HEK293 (cell line): ENCODE data around the gene TMEM178A.

Experiments
- CTCF ChIA-PET: fragments of 350-600 bp; formaldehyde crosslinking; extraction: SDS; loops from one replicate; lab custom pipeline; 2021; ENCODE audit warnings: antibody characterized with exemption; lab: Yijun Ruan, JAX
- POLR2A ChIA-PET: fragments of 300-600 bp; formaldehyde crosslinking; extraction: SDS; loops from one replicate; lab custom pipeline; 2020; ENCODE audit warnings: antibody characterized with exemption, inconsistent platforms; lab: Yijun Ruan, JAX
- H3K27ac ChIP-seq: fragments of 200-500 bp; sonication (Bioruptor generic); 2 replicates; pipeline ENCODE4 v1.5.1; 2014; ENCODE audit warnings: low read depth, low read length, control low read depth, inconsistent platforms; ENCODE audit errors: extremely low read depth
- H3K36me3 ChIP-seq, 2 experiments: fragments of 200-500 bp in 1 of 2; sonication (Bioruptor generic) in 1 of 2; 1 replicate in 1 of 2; 2 replicates in 1 of 2; pipeline ENCODE4 v1.5.1; 2014 to 2017; ENCODE audit warnings: inconsistent platforms in 2 of 2, low read length in 2 of 2; ENCODE audit not compliant: control insufficient read depth in 2 of 2, insufficient read depth in 1 of 2
- H3K4me1 ChIP-seq: fragments of 200-500 bp; sonication (Bioruptor generic); 2 replicates; pipeline ENCODE4 v1.5.1; 2014; ENCODE audit warnings: mild to moderate bottlenecking, low read length, inconsistent platforms; ENCODE audit not compliant: control insufficient read depth, insufficient read depth
- H3K4me3 ChIP-seq: 2 replicates; pipeline ENCODE4 v1.5.1; 2011; ENCODE audit warnings: low read depth, mild to moderate bottlenecking, control low read depth, low read length, moderate library complexity
- H3K9me3 ChIP-seq: fragments of 200-500 bp; sonication (Bioruptor generic); 2 replicates; pipeline ENCODE4 v1.5.1; 2014; ENCODE audit warnings: low read depth, low read length, inconsistent platforms; ENCODE audit not compliant: control insufficient read depth, insufficient read depth
- HOXC10 ChIP-seq: sonication (generic); formaldehyde crosslinking; IDR thresholded peaks from 2 replicates; pipeline ENCODE4 v1.8.1; 2023; ENCODE audit warnings: mild to moderate bottlenecking, missing genetic modification reagents
- HOXD13 ChIP-seq: sonication (generic); formaldehyde crosslinking; IDR thresholded peaks from 2 replicates; pipeline ENCODE4 v1.8.0; 2022; ENCODE audit warnings: missing genetic modification reagents, borderline replicate concordance
- KLF17 ChIP-seq: fragments of 450-650 bp; formaldehyde crosslinking; IDR thresholded peaks from 2 replicates; pipeline ENCODE4 v1.5.1; 2016; ENCODE audit warnings: missing biosample characterization, missing genetic modification characterization
- MEIS1 ChIP-seq: sonication (generic); formaldehyde crosslinking; IDR thresholded peaks from 2 replicates; pipeline ENCODE4 v1.8.1; 2022; ENCODE audit warnings: missing genetic modification reagents, mild to moderate bottlenecking, borderline replicate concordance
- MYNN ChIP-seq: fragments of 450-650 bp; formaldehyde crosslinking; IDR thresholded peaks from 2 replicates; pipeline ENCODE4 v1.5.1; 2016; ENCODE audit warnings: missing biosample characterization, missing genetic modification characterization, borderline replicate concordance
- PBX3 ChIP-seq: sonication (generic); formaldehyde crosslinking; IDR thresholded peaks from 2 replicates; pipeline ENCODE4 v1.8.1; 2022; ENCODE audit warnings: mild to moderate bottlenecking, moderate library complexity, missing genetic modification reagents
- PRDM2 ChIP-seq: fragments of 450-650 bp; formaldehyde crosslinking; IDR thresholded peaks from 2 replicates; pipeline ENCODE4 v1.5.1; 2016; ENCODE audit warnings: missing biosample characterization, missing genetic modification characterization, borderline replicate concordance
- RBAK ChIP-seq: fragments of 450-650 bp; formaldehyde crosslinking; IDR thresholded peaks from 2 replicates; pipeline ENCODE4 v1.5.1; 2016; ENCODE audit warnings: missing biosample characterization, missing genetic modification characterization
- WT1 ChIP-seq: fragments of 450-650 bp; formaldehyde crosslinking; IDR thresholded peaks from 2 replicates; pipeline ENCODE4 v1.5.1; 2016; ENCODE audit warnings: missing biosample characterization, missing genetic modification characterization
- ZBTB1 ChIP-seq: fragments of 450-650 bp; formaldehyde crosslinking; IDR thresholded peaks from 2 replicates; pipeline ENCODE4 v1.5.1; 2016; ENCODE audit warnings: missing biosample characterization, missing genetic modification characterization
- ZBTB10 ChIP-seq: fragments of 450-650 bp; formaldehyde crosslinking; IDR thresholded peaks from 2 replicates; pipeline ENCODE4 v1.5.1; 2016; ENCODE audit warnings: missing biosample characterization, missing genetic modification characterization
- ZNF18 ChIP-seq: fragments of 450-650 bp; formaldehyde crosslinking; IDR thresholded peaks from 2 replicates; pipeline ENCODE4 v1.5.1; 2016; ENCODE audit warnings: missing biosample characterization, missing genetic modification characterization
- ZNF202 ChIP-seq: fragments of 450-650 bp; formaldehyde crosslinking; IDR thresholded peaks from 2 replicates; pipeline ENCODE4 v1.5.1; 2016; ENCODE audit warnings: missing biosample characterization, missing genetic modification characterization, borderline replicate concordance
- ZNF26 ChIP-seq: fragments of 450-650 bp; formaldehyde crosslinking; IDR thresholded peaks from 2 replicates; pipeline ENCODE4 v1.5.1; 2016; ENCODE audit warnings: missing biosample characterization, missing genetic modification characterization
- ZNF404 ChIP-seq: fragments of 450-650 bp; formaldehyde crosslinking; IDR thresholded peaks from 2 replicates; pipeline ENCODE4 v1.5.1; 2017; ENCODE audit warnings: missing biosample characterization, missing genetic modification characterization
- ZNF585B ChIP-seq: fragments of 450-650 bp; formaldehyde crosslinking; IDR thresholded peaks from 2 replicates; pipeline ENCODE4 v1.5.1; 2016; ENCODE audit warnings: missing biosample characterization, missing genetic modification characterization
- ZNF639 ChIP-seq: fragments of 450-650 bp; formaldehyde crosslinking; IDR thresholded peaks from 2 replicates; pipeline ENCODE4 v1.5.1; 2016; ENCODE audit warnings: missing biosample characterization, missing genetic modification characterization
- ZNF776 ChIP-seq: fragments of 450-650 bp; formaldehyde crosslinking; IDR thresholded peaks from 2 replicates; pipeline ENCODE4 v1.5.0; 2017; ENCODE audit warnings: missing biosample characterization, missing genetic modification characterization, borderline replicate concordance
- ZSCAN4 ChIP-seq: fragments of 450-650 bp; formaldehyde crosslinking; IDR thresholded peaks from 2 replicates; pipeline ENCODE4 v1.5.1; 2017; ENCODE audit warnings: missing biosample characterization, missing genetic modification characterization

Gene TMEM178A

GRCh38 chr2:39640681-39641080, 25.0 kb upstream of the TMEM178A start (continued):
- TF ChIP-seq ZNF639 (no peak), WT1 (tag by site-specific recombination) (no peak)
- TF ChIP-seq, all 188 proteins: peak for 0

- Histone ChIP-seq H3K36me3 (no peaks in the 10 kb centered on the region), H3K4me1 (peaks cover 2% of the 10 kb centered on the region; the same call in 1 of the 2 replicates), H3K27ac (no peak overlapping the region), H3K9me3 (no peaks in the 10 kb centered on the region), H3K4me3 (no peak overlapping the region)
- POLR2A ChIA-PET: interaction anchor here (0.7 kb wide), 1 partner anchor 19 kb away, joined by 3 read pairs; no protein-coding TSS in a partner anchor
- CTCF ChIA-PET: interaction anchor here (0.7 to 1.5 kb wide), 3 partner anchors 10 to 88 kb away, joined by 3 to 5 read pairs (median 4); no protein-coding TSS in a partner anchor
- TF ChIP-seq ZNF26 (tag by site-specific recombination): no peak
- TF ChIP-seq ZNF776 (tag by site-specific recombination): no peak
- TF ChIP-seq ZNF585B (tag by site-specific recombination): no peak
- TF ChIP-seq ZSCAN4 (tag by site-specific recombination): no peak
- TF ChIP-seq ZNF18 (tag by site-specific recombination): no peak
- no peak for TF ChIP-seq ZBTB10 (tag by site-specific recombination)
- no peak for TF ChIP-seq HOXC10 (CRISPR knock-in tag)
- TF ChIP-seq HOXD13 (CRISPR knock-in tag): no peak
- TF ChIP-seq MEIS1 (CRISPR knock-in tag): no peak
- no peak for TF ChIP-seq RBAK
- TF ChIP-seq PRDM2 (tag by site-specific recombination): no peak
- no peak for TF ChIP-seq ZBTB1 (tag by site-specific recombination)
- TF ChIP-seq KLF17: no peak
- no peak for TF ChIP-seq PBX3
- no peak for TF ChIP-seq ZNF202 (tag by site-specific recombination)
- TF ChIP-seq ZNF404 (tag by site-specific recombination): no peak
- no peak for TF ChIP-seq MYNN (tag by site-specific recombination)
Measured at GRCh38 chr2:39641635-39642034, 24.1 kb upstream of the TMEM178A start.
